ENCODE measurements around the gene TLK1. TPM values are rescaled to one million over a fixed set of nuclear protein-coding genes. Genes with fewer than 3 reads are reported as not detected.

Gene TLK1
- total and polyA plus RNA-seq, 2 of the 4 experiments (the other 2 are of a cell fraction): 7.3 to 12.5 TPM

DNA sequence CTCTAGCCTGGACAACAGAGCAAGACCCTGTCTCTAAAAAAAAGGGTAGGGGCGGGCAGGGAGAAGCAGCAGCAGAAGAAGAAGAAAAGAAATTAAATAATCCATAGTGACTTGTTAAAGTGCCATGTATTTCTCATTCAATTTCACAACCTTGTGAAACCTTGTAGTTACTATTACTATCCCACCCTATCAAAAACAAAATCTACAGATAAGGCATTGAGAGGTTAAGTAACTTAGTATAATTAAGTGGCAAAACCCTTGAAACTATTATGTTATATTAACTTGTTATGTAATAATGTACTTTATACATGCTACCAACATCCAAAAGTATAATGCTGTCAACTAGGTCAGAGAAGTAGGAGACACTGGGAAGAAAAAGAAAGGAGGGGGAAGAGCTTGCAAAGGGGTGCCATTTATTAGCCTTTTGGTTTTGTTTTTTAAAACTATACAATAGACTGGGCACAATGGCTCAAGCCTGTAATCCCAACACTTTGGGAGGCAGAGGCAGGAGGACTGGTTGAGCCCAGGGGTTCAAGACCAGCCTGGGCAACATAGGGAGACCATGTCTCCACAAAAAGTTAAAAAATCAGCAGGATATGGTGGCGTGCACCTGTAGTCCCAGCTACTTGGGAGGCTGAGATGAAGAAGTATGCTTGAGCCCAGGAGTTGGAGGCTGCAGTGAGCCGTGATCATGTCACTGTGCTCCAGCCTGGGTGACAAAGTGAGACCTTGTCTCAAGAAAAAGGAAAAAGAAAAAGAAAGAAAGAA is 11.3 kb downstream of the TLK1 start:
- no peak for ATAC-seq (ENCODE audit: low read depth)
- H3K36me3 ChIP-seq (ENCODE audit: control insufficient read depth, insufficient read depth, low read length): peaks cover 2% of the 10 kb centered on the region; the same call in 1 of the 2 replicates
- no peak overlapping the region for H4K8ac ChIP-seq (ENCODE audit: low read depth in 2 of 2, low read length in 2 of 2)
- no TSS peak for BruUV-seq (replicated peaks)
- no peak overlapping the region for H3K4ac ChIP-seq (ENCODE audit: low read depth, low read length)
- H2BK5ac ChIP-seq (ENCODE audit: low read depth, low read length, poor library complexity, severe bottlenecking): no peak overlapping the region
- H3K27ac ChIP-seq (ENCODE audit: insufficient read depth, low read length): no peak overlapping the region
- H2BK20ac ChIP-seq (ENCODE audit: low read depth, low read length): no peak overlapping the region
- H3K9ac ChIP-seq (ENCODE audit: low read depth, low read length): no peak overlapping the region
- no peak overlapping the region for H2AFZ ChIP-seq (replicated peaks; ENCODE audit: low read length, poor library complexity)
- H4K20me1 ChIP-seq (ENCODE audit: insufficient read depth, low read length): peaks cover 82% of the 10 kb centered on the region
- dilution Hi-C loops (cut with HindIII; ENCODE audit: low sequenced_read_pairs, unreplicated experiment): no loop called here
- intact Hi-C loops (cut with micrococcal nuclease): loop anchor here (5.0 kb wide), 1 partner anchor 152 kb away; no protein-coding TSS in a partner anchor
- DNase-seq: no peak
- H2AK9ac ChIP-seq (replicated peaks; ENCODE audit: low read depth, low read length, poor library complexity): no peak overlapping the region
- H3K4me3 ChIP-seq (ENCODE audit: insufficient read depth, low read depth, low read length): no peak overlapping the region
- peaks cover 7% of the 10 kb centered on the region; the same call in 1 of the 2 replicates for H3K9me1 ChIP-seq (ENCODE audit: insufficient read depth, low read length)
- no peak overlapping the region for H3K23ac ChIP-seq (ENCODE audit: low read depth, low read length)
- H3K79me1 ChIP-seq (ENCODE audit: low read depth in 1 of 2, low read length in 2 of 2): peaks cover 10 to 73% of the 10 kb centered on the region in 2 experiments
- no peak overlapping the region for H3K56ac ChIP-seq (ENCODE audit: extremely low read depth, insufficient read depth, low read length)
- no peak overlapping the region for H2AK5ac ChIP-seq (ENCODE audit: low read depth, low read length)
- no peak overlapping the region for H3K18ac ChIP-seq (ENCODE audit: low read depth, low read length)
- ChIA-PET CTCF (interaction anchor here (0.6 kb wide), 1 partner anchor 63 kb away, joined by 4 read pairs; no protein-coding TSS in a partner anchor), POLR2A (ENCODE audit: unreplicated experiment) (no interaction called here)
- H3K4me2 ChIP-seq (ENCODE audit: low read depth, low read length): no peak overlapping the region
- in situ Hi-C loops (cut with MboI; ENCODE audit: low sequenced_read_pairs): no loop called here
- H4K5ac ChIP-seq (ENCODE audit: low read depth, low read length): no peak overlapping the region
- no peak overlapping the region for H2BK120ac ChIP-seq (ENCODE audit: low read depth, low read length)
- no peaks in the 10 kb centered on the region for H3K9me3 ChIP-seq (ENCODE audit: control insufficient read depth, insufficient read depth, low read length)
- WGBS, 2 experiments (ENCODE audit: extremely low coverage in 2 of 2, insufficient read length in 1 of 2): no CpG with 5 or more reads among the region's 3 CpGs
- H3K27me3 ChIP-seq (ENCODE audit: control insufficient read depth, insufficient read depth, low read length): no peaks in the 10 kb centered on the region
- no peak overlapping the region for H4K91ac ChIP-seq (ENCODE audit: insufficient read depth, low read depth, low read length)
- no peak overlapping the region for H3K14ac ChIP-seq (replicated peaks; ENCODE audit: low read depth, low read length)
- H3K4me1 ChIP-seq (ENCODE audit: control insufficient read depth, insufficient read depth, low read length): peaks cover 2% of the 10 kb centered on the region; the same call in 1 of the 2 replicates
- no peak overlapping the region for H2BK15ac ChIP-seq (ENCODE audit: low read depth, low read length)
- TF ChIP-seq SMC3 (IDR thresholded peaks at IDR 0.05; ENCODE audit: low read depth, low read length): no peak
- TF ChIP-seq NFE2L2 (IDR thresholded peaks at IDR 0.05; ENCODE audit: low read depth, low read length): no peak
- no peak for TF ChIP-seq MAFK (IDR thresholded peaks at IDR 0.05; ENCODE audit: low read depth, low read length)
